ENCODE measurements around the gene JSRP1. TPM values are rescaled to one million over a fixed set of nuclear protein-coding genes. Genes with fewer than 3 reads are reported as not detected.

Gene JSRP1
- polyA plus RNA-seq, 1 donor from 2014 or later = 1.4 TPM

GRCh38 chr19:2219726-2220125, 36.5 kb downstream of the JSRP1 start:
- no peak overlapping the region for H3K9ac ChIP-seq (ENCODE audit: low read length)
- H3K27me3 ChIP-seq (ENCODE audit: insufficient read depth, low read depth, low read length) = no peaks in the 10 kb centered on the region
- H3K79me2 ChIP-seq (replicated peaks; ENCODE audit: insufficient read depth, low read length) = no peaks in the 10 kb centered on the region
- H3K4me2 ChIP-seq (ENCODE audit: low read length) = no peak overlapping the region
- no peak overlapping the region for H3K4me3 ChIP-seq (ENCODE audit: low read length)
- H4K20me1 ChIP-seq (ENCODE audit: insufficient read depth) = no peaks in the 10 kb centered on the region
- no peaks in the 10 kb centered on the region for H3K9me3 ChIP-seq (ENCODE audit: low read length)
- no peak for TF ChIP-seq RAD21 (conservative IDR thresholded peaks at IDR 0.05)
- TF ChIP-seq CTCF (IDR thresholded peaks at IDR 0.05; ENCODE audit: poor library complexity, severe bottlenecking) = no peak
- TF ChIP-seq MXI1 (conservative IDR thresholded peaks at IDR 0.05; ENCODE audit: poor library complexity, severe bottlenecking) = no peak
- no peak for TF ChIP-seq REST (IDR thresholded peaks at IDR 0.05; ENCODE audit: borderline replicate concordance)
- no peak for TF ChIP-seq EP300 (conservative IDR thresholded peaks at IDR 0.05; ENCODE audit: poor library complexity, severe bottlenecking)
- no peak for TF ChIP-seq SMC3 (conservative IDR thresholded peaks at IDR 0.05; ENCODE audit: poor library complexity)
- no peak for TF ChIP-seq EZH2 (IDR thresholded peaks at IDR 0.05; ENCODE audit: borderline replicate concordance, insufficient read depth, low read length, poor library complexity, severe bottlenecking)
- TF ChIP-seq TAF1 (IDR thresholded peaks at IDR 0.05; ENCODE audit: low read depth) = no peak
- TF ChIP-seq POLR2AphosphoS5 (IDR thresholded peaks at IDR 0.05) = no peak
- no peaks in the 10 kb centered on the region for H3F3A ChIP-seq (ENCODE audit: insufficient read depth, low read length, poor library complexity, severe bottlenecking)
- H2AFZ ChIP-seq (ENCODE audit: low read depth, low read length) = no peak overlapping the region
- H3K9me2 ChIP-seq (ENCODE audit: insufficient read depth, low read length) = no peaks in the 10 kb centered on the region
- no peak overlapping the region for H3K27ac ChIP-seq (ENCODE audit: low read length)
- H3K36me3 ChIP-seq (ENCODE audit: insufficient read depth, low read length) = no peaks in the 10 kb centered on the region

DNA sequence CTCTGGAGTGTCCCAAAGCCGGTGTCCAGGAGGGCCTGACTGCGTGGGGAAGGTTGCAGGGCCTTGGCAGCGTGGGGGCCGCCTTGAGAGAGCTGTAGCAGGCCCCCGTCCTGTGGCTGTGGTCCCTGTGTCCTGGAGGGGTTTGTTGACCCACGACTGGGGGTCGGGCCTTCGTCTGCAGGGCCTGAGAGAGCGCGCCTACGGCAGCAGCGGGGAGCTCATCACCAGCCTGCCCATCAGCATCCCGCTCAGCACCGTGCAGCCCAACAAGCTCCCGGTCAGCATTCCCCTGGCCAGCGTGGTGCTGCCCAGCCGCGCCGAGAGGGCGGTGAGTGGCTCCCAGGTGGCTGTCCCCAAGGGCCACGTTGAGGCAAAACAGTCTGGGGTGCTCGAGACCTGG, 38.6 kb downstream of the JSRP1 start:
- H4K20me1 ChIP-seq (ENCODE audit: insufficient read depth) = no peaks in the 10 kb centered on the region
- no peaks in the 10 kb centered on the region for H3K9me2 ChIP-seq (ENCODE audit: insufficient read depth, low read length)
- no peak overlapping the region for H2AFZ ChIP-seq (ENCODE audit: low read depth, low read length)
- no peaks in the 10 kb centered on the region for H3K36me3 ChIP-seq (ENCODE audit: insufficient read depth, low read length)
- H3K4me2 ChIP-seq (ENCODE audit: low read length) = no peak overlapping the region
- no peaks in the 10 kb centered on the region for H3K9me3 ChIP-seq (ENCODE audit: low read length)
- H3F3A ChIP-seq (ENCODE audit: insufficient read depth, low read length, poor library complexity, severe bottlenecking) = no peaks in the 10 kb centered on the region
- H3K27ac ChIP-seq (ENCODE audit: low read length) = no peak overlapping the region
- H3K27me3 ChIP-seq (ENCODE audit: insufficient read depth, low read depth, low read length) = no peaks in the 10 kb centered on the region
- H3K4me3 ChIP-seq (ENCODE audit: low read length) = no peak overlapping the region
- no peak overlapping the region for H3K9ac ChIP-seq (ENCODE audit: low read length)
- H3K79me2 ChIP-seq (replicated peaks; ENCODE audit: insufficient read depth, low read length) = no peaks in the 10 kb centered on the region
- TF ChIP-seq CTCF (IDR thresholded peaks at IDR 0.05; ENCODE audit: poor library complexity, severe bottlenecking) (no peak), REST (IDR thresholded peaks at IDR 0.05; ENCODE audit: borderline replicate concordance) (no peak), TAF1 (IDR thresholded peaks at IDR 0.05; ENCODE audit: low read depth) (no peak), EZH2 (IDR thresholded peaks at IDR 0.05; ENCODE audit: borderline replicate concordance, insufficient read depth, low read length, poor library complexity, severe bottlenecking) (no peak), POLR2AphosphoS5 (IDR thresholded peaks at IDR 0.05) (no peak), EP300 (conservative IDR thresholded peaks at IDR 0.05; ENCODE audit: poor library complexity, severe bottlenecking) (no peak), MXI1 (conservative IDR thresholded peaks at IDR 0.05; ENCODE audit: poor library complexity, severe bottlenecking) (no peak), SMC3 (conservative IDR thresholded peaks at IDR 0.05; ENCODE audit: poor library complexity) (no peak), RAD21 (conservative IDR thresholded peaks at IDR 0.05) (no peak)

All from neural cell (in vitro differentiated cells).